ENCODE measurements around the gene DNAJC24. TPM values are rescaled to one million over a fixed set of nuclear protein-coding genes. Genes with fewer than 3 reads are reported as not detected.

The DNAJC24 gene
- total RNA-seq, 1 donor from 2014 or later = 11.1 TPM

DNA sequence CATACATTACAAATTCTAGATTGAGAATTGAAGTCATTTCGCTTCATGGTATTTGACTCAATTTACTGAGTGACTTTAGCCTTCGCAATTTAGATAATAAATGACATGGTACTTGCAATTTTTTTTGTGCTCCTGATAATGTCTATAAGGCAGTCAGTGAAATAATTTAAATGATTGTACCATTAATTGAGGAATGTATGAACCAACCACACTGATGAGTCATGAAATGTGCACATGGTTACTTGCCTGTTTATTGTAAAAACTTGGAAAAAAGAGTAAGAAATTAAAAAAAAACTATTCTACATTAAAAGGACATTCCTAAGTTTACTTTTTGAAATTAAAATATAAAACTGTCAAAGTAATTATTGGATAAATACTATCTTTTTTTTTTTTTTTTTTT lies 43.3 kb downstream of the DNAJC24 start:
- TF ChIP-seq, protein P1, sequence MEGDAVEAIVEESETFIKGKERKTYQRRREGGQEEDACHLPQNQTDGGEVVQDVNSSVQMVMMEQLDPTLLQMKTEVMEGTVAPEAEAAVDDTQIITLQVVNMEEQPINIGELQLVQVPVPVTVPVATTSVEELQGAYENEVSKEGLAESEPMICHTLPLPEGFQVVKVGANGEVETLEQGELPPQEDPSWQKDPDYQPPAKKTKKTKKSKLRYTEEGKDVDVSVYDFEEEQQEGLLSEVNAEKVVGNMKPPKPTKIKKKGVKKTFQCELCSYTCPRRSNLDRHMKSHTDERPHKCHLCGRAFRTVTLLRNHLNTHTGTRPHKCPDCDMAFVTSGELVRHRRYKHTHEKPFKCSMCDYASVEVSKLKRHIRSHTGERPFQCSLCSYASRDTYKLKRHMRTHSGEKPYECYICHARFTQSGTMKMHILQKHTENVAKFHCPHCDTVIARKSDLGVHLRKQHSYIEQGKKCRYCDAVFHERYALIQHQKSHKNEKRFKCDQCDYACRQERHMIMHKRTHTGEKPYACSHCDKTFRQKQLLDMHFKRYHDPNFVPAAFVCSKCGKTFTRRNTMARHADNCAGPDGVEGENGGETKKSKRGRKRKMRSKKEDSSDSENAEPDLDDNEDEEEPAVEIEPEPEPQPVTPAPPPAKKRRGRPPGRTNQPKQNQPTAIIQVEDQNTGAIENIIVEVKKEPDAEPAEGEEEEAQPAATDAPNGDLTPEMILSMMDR (IDR thresholded peaks at IDR 0.05; ENCODE audit: unreplicated experiment) = no peak
- no peaks in the 10 kb centered on the region for H3K27me3 Mint-ChIP-seq (ENCODE audit: unreplicated experiment)
- no peak overlapping the region for H3K27ac Mint-ChIP-seq (ENCODE audit: unreplicated experiment)
- no peaks in the 10 kb centered on the region for H3K9me3 Mint-ChIP-seq (ENCODE audit: unreplicated experiment)
- no peaks in the 10 kb centered on the region for H3K4me1 Mint-ChIP-seq (ENCODE audit: unreplicated experiment)
- no peaks in the 10 kb centered on the region for H3K36me3 Mint-ChIP-seq (ENCODE audit: low read depth, unreplicated experiment)
- no peak for DNase-seq (ENCODE audit: low spot score)
- H3K4me3 Mint-ChIP-seq (ENCODE audit: unreplicated experiment) = no peak overlapping the region

DNA sequence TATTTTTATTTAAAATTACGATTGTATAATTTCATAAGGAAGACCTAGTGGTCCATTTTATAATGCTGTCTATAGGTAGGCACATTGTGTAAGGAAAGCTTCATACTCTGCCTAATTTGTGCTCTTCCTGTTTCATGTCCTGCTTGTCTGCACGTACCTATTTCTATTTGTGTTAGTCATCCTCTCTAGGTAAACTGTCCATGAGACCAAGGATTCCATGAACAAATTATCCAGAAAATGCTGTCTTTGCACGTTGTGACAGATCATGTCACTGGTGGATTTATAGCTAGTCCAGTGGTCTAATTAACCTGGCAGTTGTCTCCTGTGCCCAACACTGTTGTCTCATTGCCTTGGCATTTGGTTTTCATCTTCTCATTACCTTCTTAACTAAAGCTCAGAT lies 44.7 kb downstream of the DNAJC24 start:
- H3K36me3 Mint-ChIP-seq (ENCODE audit: low read depth, unreplicated experiment) = no peaks in the 10 kb centered on the region
- no peak for DNase-seq (ENCODE audit: low spot score)
- no peaks in the 10 kb centered on the region for H3K27me3 Mint-ChIP-seq (ENCODE audit: unreplicated experiment)
- H3K9me3 Mint-ChIP-seq (ENCODE audit: unreplicated experiment) = no peaks in the 10 kb centered on the region
- TF ChIP-seq, protein P1 (IDR thresholded peaks at IDR 0.05; ENCODE audit: unreplicated experiment) = no peak
- H3K4me3 Mint-ChIP-seq (ENCODE audit: unreplicated experiment) = no peak overlapping the region
- no peak overlapping the region for H3K27ac Mint-ChIP-seq (ENCODE audit: unreplicated experiment)
- H3K4me1 Mint-ChIP-seq (ENCODE audit: unreplicated experiment) = no peaks in the 10 kb centered on the region

DNA sequence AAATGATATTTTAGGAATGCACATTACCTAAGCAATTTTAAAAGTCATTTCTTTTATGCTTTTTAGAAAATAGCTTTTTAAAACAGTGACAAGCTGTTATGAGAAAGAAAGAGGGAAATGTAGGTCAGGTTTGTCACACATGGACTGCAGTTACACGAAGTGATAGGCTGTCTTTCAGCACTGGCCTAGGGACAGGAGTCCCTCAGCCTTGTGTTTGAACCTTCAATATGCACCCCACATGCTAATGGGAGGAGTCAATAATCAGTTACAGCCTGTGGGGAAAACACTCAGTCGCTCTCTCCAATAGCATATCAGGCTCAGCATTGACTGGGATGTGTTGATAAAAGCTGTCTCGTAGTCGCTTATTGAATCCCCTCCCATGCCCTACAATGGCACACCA lies 45.8 kb downstream of the DNAJC24 start:
- H3K4me1 Mint-ChIP-seq (ENCODE audit: unreplicated experiment) = no peaks in the 10 kb centered on the region

DNA sequence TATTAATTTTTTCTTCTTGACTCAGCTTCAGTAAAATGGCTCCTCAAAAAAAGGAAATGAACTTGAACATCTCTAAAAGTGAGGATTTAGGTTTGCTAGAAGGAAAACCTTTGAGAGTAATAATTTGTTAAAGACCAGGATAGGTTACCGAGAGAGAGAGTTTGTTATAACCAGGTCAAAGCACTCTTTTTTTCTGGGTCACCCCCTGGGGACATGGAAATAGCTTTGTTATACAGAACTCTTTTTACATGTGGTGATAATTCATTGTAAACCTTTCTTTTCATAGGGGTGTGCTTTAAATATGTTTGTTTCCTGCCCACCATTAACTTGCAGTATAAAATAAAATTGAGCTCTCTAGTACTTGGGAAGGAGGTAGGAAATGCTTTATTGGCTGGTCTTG lies 47.7 kb downstream of the DNAJC24 start:
- Mint-ChIP-seq H3K9me3 (ENCODE audit: unreplicated experiment) (no peaks in the 10 kb centered on the region), H3K4me1 (ENCODE audit: unreplicated experiment) (no peaks in the 10 kb centered on the region), H3K27me3 (ENCODE audit: unreplicated experiment) (no peaks in the 10 kb centered on the region), H3K27ac (ENCODE audit: unreplicated experiment) (no peak overlapping the region), H3K36me3 (ENCODE audit: low read depth, unreplicated experiment) (no peaks in the 10 kb centered on the region), H3K4me3 (ENCODE audit: unreplicated experiment) (no peak overlapping the region)
- no peak for DNase-seq (ENCODE audit: low spot score)
- TF ChIP-seq, protein P1 (IDR thresholded peaks at IDR 0.05; ENCODE audit: unreplicated experiment) = no peak

More for the DNA sequence above, 45.8 kb downstream of the DNAJC24 start:
- TF ChIP-seq, protein P1 (IDR thresholded peaks at IDR 0.05; ENCODE audit: unreplicated experiment) = no peak
- Mint-ChIP-seq H3K27ac (ENCODE audit: unreplicated experiment) (no peak overlapping the region), H3K27me3 (ENCODE audit: unreplicated experiment) (no peaks in the 10 kb centered on the region), H3K36me3 (ENCODE audit: low read depth, unreplicated experiment) (no peaks in the 10 kb centered on the region), H3K9me3 (ENCODE audit: unreplicated experiment) (no peaks in the 10 kb centered on the region), H3K4me3 (ENCODE audit: unreplicated experiment) (no peak overlapping the region)
- no peak for DNase-seq (ENCODE audit: low spot score)

DNA sequence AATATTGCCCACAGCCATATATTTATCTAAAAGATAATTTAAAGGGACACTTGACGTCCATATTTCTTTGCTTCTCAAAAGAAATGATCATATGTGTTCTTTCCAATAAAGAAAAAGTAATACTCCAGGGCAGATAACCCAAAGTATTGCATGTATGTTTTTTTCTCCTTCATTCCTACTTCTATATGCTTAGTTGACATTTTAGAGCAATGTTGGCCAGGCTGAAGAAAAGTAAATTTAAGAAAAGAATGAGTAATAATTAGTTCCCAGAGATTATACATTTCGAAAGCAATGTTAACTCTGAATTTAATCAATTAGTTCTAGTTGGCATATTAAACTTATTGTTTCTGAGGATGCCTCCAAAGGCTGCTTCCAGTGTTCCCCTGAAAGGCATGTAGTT lies 48.2 kb downstream of the DNAJC24 start:
- Mint-ChIP-seq H3K27ac (ENCODE audit: unreplicated experiment) (no peak overlapping the region), H3K36me3 (ENCODE audit: low read depth, unreplicated experiment) (no peaks in the 10 kb centered on the region), H3K27me3 (ENCODE audit: unreplicated experiment) (no peaks in the 10 kb centered on the region), H3K4me3 (ENCODE audit: unreplicated experiment) (no peak overlapping the region), H3K4me1 (ENCODE audit: unreplicated experiment) (no peaks in the 10 kb centered on the region), H3K9me3 (ENCODE audit: unreplicated experiment) (no peaks in the 10 kb centered on the region)
- DNase-seq (ENCODE audit: low spot score) = no peak
- TF ChIP-seq, protein P1 (IDR thresholded peaks at IDR 0.05; ENCODE audit: unreplicated experiment) = no peak

All from endothelial cell (in vitro differentiated cells).